Muscle of leg (tissue), 11 donors: Measurements from ENCODE around the gene SMAGP. TPM values are rescaled to one million over a fixed set of nuclear protein-coding genes. Genes with fewer than 3 reads are reported as not detected.
"Not testable (repeated sequence)": the region's sequence is repeated elsewhere in the genome, so short reads cannot be mapped to it uniquely, and the experiment has no call there.

Source experiments
- DNase-seq: peaks from one replicate; pipeline ENCODE4 v3.0.0; 2013
- H3K27ac ChIP-seq: one replicate; pipeline ENCODE4 v1.5.1; 2013; ENCODE audit warnings: mild to moderate bottlenecking, low read length, control low read depth
- H3K27me3 ChIP-seq: one replicate; pipeline ENCODE4 v1.6.1; 2013; ENCODE audit warnings: low read length; ENCODE audit not compliant: control insufficient read depth, insufficient read depth
- H3K36me3 ChIP-seq: one replicate; pipeline ENCODE4 v1.6.1; 2013; ENCODE audit warnings: low read length; ENCODE audit not compliant: control insufficient read depth, insufficient read depth
- H3K4me1 ChIP-seq: one replicate; pipeline ENCODE4 v1.6.1; 2013; ENCODE audit warnings: low read length; ENCODE audit not compliant: control insufficient read depth, insufficient read depth
- H3K4me3 ChIP-seq: one replicate; pipeline ENCODE4 v1.5.1; 2013; ENCODE audit warnings: low read length, control low read depth
- H3K9me3 ChIP-seq: replicated peaks from 2 replicates; pipeline ENCODE4 v1.6.1; 2013; ENCODE audit warnings: low read depth, low read length; ENCODE audit not compliant: control insufficient read depth
- WGBS: methylation state at CpG from one replicate; pipeline ENCODE4 v1.1.5; 2013; ENCODE audit warnings: missing lambda C conversion rate; ENCODE audit not compliant: insufficient coverage; 5-methylcytosine and 5-hydroxymethylcytosine counted together
- polyA plus RNA-seq, 8 donors: library from polyadenylated mRNA; unstranded; fragments of 120-200 nt; gene quantifications; one replicate each; pipeline versions ENCODE4 v1.2.1 to v1.2.3, GENCODE V29; 2013; ENCODE audit warnings: inconsistent platforms in 1 of 8, low replicate concordance in 1 of 8; ENCODE audit not compliant: insufficient read length in 8 of 8, insufficient read depth in 1 of 8
- total RNA-seq: library from RNA; stranded (reverse); fragments of 120-200 nt; gene quantifications from one replicate; pipeline ENCODE4 v1.2.4, GENCODE V29; 2013

SMAGP gene
- total and polyA plus RNA-seq, 9 donors: 3.4 to 14.8 (median 7.6) TPM

DNA sequence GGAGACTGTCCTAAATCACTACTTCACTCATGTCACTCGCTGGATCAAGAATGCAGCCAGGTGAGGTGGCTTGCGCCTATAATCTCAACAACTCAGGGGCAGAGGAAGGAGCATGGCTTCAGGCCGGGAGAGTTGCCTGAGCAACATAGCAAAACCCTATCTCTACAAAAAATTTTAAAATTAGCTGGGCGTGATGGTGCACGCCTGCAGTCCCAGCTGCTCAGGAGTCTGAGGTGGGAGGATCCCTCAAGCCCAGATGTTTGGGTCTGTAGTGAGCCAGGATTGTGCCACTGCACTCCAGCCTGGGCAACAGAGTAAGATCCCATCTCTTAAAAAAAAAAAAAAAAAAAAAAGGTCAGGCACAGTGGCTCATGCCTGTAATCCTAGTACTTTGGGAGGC lies 5.9 kb downstream of the SMAGP start:
- no peak overlapping the region for H3K27ac ChIP-seq
- H3K4me1 ChIP-seq: no peaks in the 10 kb centered on the region
- H3K4me3 ChIP-seq: no peak overlapping the region
- WGBS: no CpG with 5 or more reads among the region's 5 CpGs
- peaks cover 9% of the 10 kb centered on the region for H3K27me3 ChIP-seq
- H3K9me3 ChIP-seq: no peaks in the 10 kb centered on the region
- H3K36me3 ChIP-seq: no peaks in the 10 kb centered on the region
- no peak for DNase-seq

DNA sequence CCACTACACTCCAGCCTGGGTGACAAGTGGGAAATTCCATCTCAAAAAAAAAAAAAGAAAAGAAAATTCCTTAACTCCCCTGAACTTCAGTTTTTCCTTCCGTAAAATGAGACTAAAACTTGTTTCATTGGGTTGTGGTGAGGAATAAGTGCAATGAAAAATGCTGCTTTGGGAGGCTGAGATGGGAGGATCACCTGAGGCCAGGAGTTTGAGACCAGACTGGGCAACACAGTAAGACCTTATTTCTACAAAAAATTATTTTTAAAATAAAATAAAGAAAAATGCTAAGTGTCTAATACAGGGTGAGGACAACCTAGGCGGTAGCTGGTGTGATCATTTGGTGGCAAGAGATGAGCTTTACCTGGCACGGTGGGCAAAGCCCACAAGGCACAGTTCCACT lies 6.9 kb downstream of the SMAGP start:
- H3K4me1 ChIP-seq: no peaks in the 10 kb centered on the region
- H3K27ac ChIP-seq: no peak overlapping the region
- no peak for DNase-seq
- no peaks in the 10 kb centered on the region for H3K36me3 ChIP-seq
- H3K4me3 ChIP-seq: no peak overlapping the region
- no peaks in the 10 kb centered on the region for H3K9me3 ChIP-seq
- H3K27me3 ChIP-seq: peaks cover 4% of the 10 kb centered on the region
- 85% methylated on average over 2 of the region's 3 CpGs for WGBS

DNA sequence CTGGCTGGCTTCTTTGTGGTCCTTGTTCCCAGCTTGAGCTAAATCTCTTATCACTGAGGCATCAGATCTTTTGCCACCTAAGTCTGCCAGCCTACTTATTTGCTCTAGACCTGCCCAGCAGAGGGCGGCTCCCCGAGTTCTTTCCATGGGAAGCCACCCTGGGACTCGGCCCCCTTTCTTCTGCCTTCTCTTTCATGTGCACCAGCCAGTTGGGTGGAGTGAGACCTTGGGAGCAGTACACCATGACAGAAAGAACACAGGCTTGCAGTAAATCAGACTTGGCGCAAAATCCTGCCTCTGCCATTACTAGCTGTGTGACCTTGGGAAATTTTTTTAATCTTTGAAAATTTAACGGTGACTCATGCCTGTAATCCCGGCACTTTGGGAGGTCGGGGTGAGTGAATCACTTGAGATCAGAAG lies 7.4 kb downstream of the SMAGP start:
- Histone ChIP-seq H3K27ac (no peak overlapping the region), H3K36me3 (no peaks in the 10 kb centered on the region), H3K27me3 (peaks cover 4% of the 10 kb centered on the region), H3K9me3 (no peaks in the 10 kb centered on the region), H3K4me3 (no peak overlapping the region), H3K4me1 (no peaks in the 10 kb centered on the region)
- 84% methylated on average over 4 of the region's 7 CpGs for WGBS
- no peak for DNase-seq

DNA sequence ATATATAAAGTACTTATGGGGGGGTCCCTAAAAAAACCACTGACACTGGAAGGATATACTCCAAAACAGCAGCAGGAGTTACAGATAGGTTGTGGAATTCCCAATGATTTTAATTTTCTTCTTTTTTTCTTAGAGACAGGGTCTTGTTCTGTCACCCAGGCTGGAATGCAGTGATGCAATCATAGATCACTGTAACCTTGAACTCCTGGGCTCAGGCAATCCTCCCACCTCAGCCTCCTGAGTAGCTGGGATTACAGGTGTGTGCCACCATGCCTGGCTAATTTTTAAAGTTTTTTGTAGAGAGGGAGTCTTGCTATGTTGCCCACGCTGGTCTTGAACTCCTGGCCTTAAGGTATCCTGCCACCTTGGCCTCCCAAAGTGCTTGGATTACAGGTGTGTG lies 10.6 kb downstream of the SMAGP start:
- no CpG with 5 or more reads among the region's 1 CpG for WGBS
- H3K27ac ChIP-seq, H3K9me3 ChIP-seq, H3K36me3 ChIP-seq, DNase-seq, H3K4me3 ChIP-seq, H3K4me1 ChIP-seq, H3K27me3 ChIP-seq: not testable (repeated sequence)

DNA sequence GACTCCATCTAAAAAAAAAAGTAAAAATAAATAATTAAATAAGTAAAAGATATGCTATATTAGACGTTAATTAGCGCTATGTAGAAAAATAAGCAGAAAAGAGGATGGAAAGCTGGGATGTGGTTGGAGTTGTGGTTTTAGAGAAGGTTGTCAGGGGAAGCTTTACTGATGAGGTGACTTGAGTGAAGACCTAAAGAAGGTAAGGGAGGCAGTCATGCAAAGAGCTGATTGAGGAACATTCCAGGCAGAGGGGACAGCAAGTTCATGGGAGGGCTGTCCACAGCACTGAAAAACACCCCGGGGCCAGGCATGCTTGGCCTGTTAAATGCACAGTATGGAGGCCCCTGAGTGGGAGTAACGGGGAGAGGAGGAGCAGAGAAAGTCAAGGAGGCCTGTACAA lies 15.7 kb downstream of the SMAGP start:
- Histone ChIP-seq H3K9me3 (no peaks in the 10 kb centered on the region), H3K4me3 (no peak overlapping the region), H3K36me3 (no peaks in the 10 kb centered on the region), H3K4me1 (no peaks in the 10 kb centered on the region), H3K27me3 (no peaks in the 10 kb centered on the region), H3K27ac (no peak overlapping the region)
- no peak for DNase-seq
- WGBS: 76% methylated on average over 4 of the region's 4 CpGs

DNA sequence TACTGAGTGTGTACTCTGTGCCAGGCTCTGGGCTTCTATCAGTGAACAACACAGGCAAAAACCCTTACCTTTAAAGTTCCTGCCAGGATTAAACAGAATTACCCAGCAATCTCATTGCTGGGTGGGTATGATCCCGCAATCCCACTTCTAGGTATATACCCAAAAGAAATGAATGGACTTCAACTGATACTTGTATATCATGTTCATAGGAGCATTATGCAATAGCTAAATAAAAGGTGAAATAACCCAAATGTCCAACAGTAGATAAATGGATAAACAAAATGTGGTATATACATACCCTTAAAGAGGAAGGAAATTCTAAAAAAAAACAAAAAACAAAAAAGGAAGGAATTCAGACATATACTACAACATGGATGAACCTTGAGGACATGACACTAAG lies 16.9 kb downstream of the SMAGP start:
- no peaks in the 10 kb centered on the region for H3K27me3 ChIP-seq
- H3K4me3 ChIP-seq: no peak overlapping the region
- DNase-seq: no peak
- H3K4me1 ChIP-seq: no peaks in the 10 kb centered on the region
- H3K27ac ChIP-seq: no peak overlapping the region
- H3K36me3 ChIP-seq: no peaks in the 10 kb centered on the region
- WGBS: no CpG with 5 or more reads among the region's 1 CpG
- no peaks in the 10 kb centered on the region for H3K9me3 ChIP-seq

DNA sequence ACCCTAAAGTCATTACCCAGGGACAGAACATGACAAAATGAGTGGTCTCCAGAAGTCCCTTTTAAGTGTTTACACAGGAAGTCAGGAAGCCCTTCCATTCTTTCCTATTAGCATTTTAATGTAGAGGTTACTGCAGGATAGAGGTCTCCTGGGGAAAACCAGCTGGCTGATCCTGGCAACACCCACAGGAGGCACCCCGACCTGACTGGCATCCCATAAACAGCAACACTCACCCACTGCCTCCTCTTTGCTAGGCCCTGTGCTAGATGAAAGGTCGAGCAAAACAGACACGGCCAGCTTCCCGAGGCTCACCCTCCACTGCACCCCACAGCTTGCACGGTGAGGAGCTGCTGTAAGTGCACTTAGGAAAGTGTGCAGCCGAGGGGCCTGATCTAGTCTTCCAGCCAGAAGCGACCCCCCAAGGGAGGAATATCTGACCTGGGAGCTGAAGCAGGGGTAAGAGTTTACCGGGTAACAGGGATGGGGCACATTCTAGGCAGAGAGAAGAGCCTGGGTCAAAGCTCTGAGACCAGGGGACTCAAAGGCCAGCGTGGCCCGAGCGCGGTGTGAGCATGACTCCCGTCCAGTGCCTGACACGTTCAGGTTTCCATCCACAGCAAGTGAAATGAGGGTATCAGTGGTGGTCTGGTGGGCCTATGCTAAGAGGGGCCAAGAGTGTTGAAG lies 22.6 kb downstream of the SMAGP start:
- peaks cover 4% of the 10 kb centered on the region for H3K4me1 ChIP-seq
- 74% methylated on average over 7 of the region's 14 CpGs for WGBS

DNA sequence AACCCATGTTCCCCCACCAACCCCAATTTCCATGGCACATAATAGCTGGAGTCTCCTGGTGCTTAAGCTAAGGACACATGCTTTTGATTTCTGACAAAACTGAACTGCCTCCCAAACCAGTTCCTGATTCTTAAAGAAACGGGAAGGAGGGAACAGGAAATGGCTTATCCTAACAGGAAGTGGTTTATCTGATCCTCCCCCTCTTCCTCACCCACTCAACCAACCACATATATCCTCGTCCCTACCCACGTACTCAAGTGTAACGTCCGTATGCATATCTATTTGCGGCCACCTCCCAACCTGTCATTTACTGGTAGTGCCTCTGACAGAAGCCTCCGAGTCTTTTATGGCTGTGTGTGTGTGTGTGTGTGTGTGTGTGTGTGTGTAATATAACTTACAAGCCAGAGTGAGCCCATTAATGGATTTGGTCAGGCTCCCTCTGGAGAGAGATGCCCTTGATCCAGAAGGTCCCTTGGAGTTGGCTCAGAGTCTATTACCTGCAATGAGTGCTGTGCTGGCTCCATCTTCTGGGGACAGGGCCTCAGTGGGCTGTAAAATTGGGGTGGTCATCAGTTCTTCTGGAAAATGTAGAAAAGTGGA lies 23.9 kb downstream of the SMAGP start:
- Histone ChIP-seq H3K27ac (no peak overlapping the region), H3K4me3 (no peak overlapping the region), H3K4me1 (peaks cover 4% of the 10 kb centered on the region), H3K9me3 (no peaks in the 10 kb centered on the region), H3K36me3 (peaks cover 23% of the 10 kb centered on the region), H3K27me3 (no peaks in the 10 kb centered on the region)
- peak; percentile 64 for DNase-seq
- WGBS: no CpG with 5 or more reads among the region's 7 CpGs

More for the DNA sequence above, 22.6 kb downstream of the SMAGP start:
- Histone ChIP-seq H3K36me3 (peaks cover 13% of the 10 kb centered on the region), H3K27me3 (no peaks in the 10 kb centered on the region), H3K4me3 (no peak overlapping the region), H3K27ac (no peak overlapping the region), H3K9me3 (no peaks in the 10 kb centered on the region)
- no peak for DNase-seq

DNA sequence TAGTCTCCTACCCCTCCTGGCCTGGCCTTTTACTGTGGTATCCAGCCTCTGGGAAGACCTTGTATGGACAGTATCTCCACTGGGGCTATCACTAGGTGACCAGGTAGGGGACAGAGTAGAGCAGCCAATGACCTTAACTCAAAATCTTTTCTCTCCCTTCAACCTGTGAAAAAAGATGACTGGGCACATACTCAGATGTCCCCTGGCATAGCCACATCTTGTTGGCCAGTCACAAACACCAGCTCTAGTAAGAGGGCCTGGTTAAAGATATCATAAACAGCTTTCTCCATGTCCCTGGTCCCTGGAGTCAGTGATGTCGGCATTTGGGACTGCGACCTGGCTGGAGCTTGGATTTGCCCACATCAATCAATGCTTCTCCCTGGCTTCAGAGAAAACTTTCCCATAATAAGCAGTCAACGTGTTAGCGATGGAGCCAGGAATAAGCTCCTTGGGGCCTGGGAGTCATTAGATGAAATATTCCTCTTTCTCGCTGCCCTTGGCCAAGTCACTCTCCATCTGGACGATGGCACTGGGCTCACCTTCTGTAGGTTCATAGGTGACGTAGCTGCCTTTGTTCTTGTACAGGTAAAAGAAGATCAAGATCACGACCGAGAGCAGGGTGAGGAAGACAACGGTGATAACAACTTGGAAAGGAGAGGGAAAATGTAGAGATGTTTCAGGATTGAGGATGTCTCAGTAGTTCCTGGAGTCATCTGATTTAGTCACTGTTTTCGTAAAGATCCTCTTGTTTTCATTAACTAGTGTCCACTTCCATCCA lies 24.6 kb downstream of the SMAGP start:
- no peak overlapping the region for H3K4me3 ChIP-seq
- peaks cover 4% of the 10 kb centered on the region for H3K4me1 ChIP-seq
- H3K27ac ChIP-seq: no peak overlapping the region
- H3K27me3 ChIP-seq: no peaks in the 10 kb centered on the region
- 86% methylated on average over 9 of the region's 11 CpGs for WGBS
- H3K9me3 ChIP-seq: no peaks in the 10 kb centered on the region
- H3K36me3 ChIP-seq: peaks cover 30% of the 10 kb centered on the region
- no peak for DNase-seq

DNA sequence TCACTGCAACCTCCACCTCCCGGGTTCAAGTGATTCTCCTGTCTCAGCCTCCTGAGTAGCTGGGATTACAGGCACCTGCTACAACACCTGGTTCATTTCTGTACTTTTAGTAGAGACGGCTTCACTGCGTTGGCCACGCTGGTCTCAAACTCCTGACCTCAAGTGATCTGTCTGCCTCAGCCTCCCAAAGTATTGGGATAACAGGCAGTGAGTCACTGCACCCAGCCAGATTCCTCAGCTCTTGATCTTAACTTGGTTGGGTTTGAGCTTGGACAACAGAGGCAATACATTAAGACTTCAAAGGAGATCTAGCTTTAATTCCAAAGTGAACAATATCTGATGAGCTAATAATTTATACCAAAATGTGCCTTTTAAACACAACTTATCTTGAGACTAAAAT lies 25.9 kb downstream of the SMAGP start:
- Histone ChIP-seq H3K27ac (no peak overlapping the region), H3K4me1 (peaks cover 12% of the 10 kb centered on the region)
- WGBS: 85% methylated on average over 4 of the region's 4 CpGs

More for the DNA sequence above, 25.9 kb downstream of the SMAGP start:
- H3K9me3 ChIP-seq: no peaks in the 10 kb centered on the region
- DNase-seq: no peak
- no peak overlapping the region for H3K4me3 ChIP-seq
- H3K27me3 ChIP-seq: no peaks in the 10 kb centered on the region
- peaks cover 35% of the 10 kb centered on the region for H3K36me3 ChIP-seq
